ENCODE data around the gene UNC13C.
"Not testable (repeated sequence)": the region's sequence is repeated elsewhere in the genome, so short reads cannot be mapped to it uniquely, and the experiment has no call there.

UNC13C gene

GRCh38 chr15:54410481-54410880 lies 432.2 kb downstream of the UNC13C start:
- TF ChIP-seq CTCF (IDR thresholded peaks at IDR 0.05; ENCODE audit: poor library complexity, severe bottlenecking), result no peak
- no peak overlapping the region for H3K4me3 ChIP-seq (ENCODE audit: severe bottlenecking)
- H3K36me3 ChIP-seq (ENCODE audit: low read depth), result no peaks in the 10 kb centered on the region
- H3K9me3 ChIP-seq (ENCODE audit: severe bottlenecking), result no peaks in the 10 kb centered on the region
- no peak overlapping the region for H3K27ac ChIP-seq (ENCODE audit: poor library complexity, severe bottlenecking)
- no peaks in the 10 kb centered on the region for H3K4me1 ChIP-seq (ENCODE audit: insufficient read depth, poor library complexity, severe bottlenecking)
- ATAC-seq (ENCODE audit: low read depth) (no peak), DNase-seq (ENCODE audit: low spot score) (no peak)
- peaks cover 18% of the 10 kb centered on the region for H3K27me3 ChIP-seq (ENCODE audit: insufficient read depth, poor library complexity, severe bottlenecking)

- H3K27me3 ChIP-seq (ENCODE audit: insufficient read depth, poor library complexity, severe bottlenecking), result peaks cover 4% of the 10 kb centered on the region
- DNase-seq (ENCODE audit: low spot score) (no peak), ATAC-seq (ENCODE audit: low read depth) (no peak)
- no peak overlapping the region for H3K4me3 ChIP-seq (ENCODE audit: severe bottlenecking)
- no peaks in the 10 kb centered on the region for H3K4me1 ChIP-seq (ENCODE audit: insufficient read depth, poor library complexity, severe bottlenecking)
- H3K9me3 ChIP-seq (ENCODE audit: severe bottlenecking), result peaks cover 3% of the 10 kb centered on the region
- TF ChIP-seq CTCF (IDR thresholded peaks at IDR 0.05; ENCODE audit: poor library complexity, severe bottlenecking), result no peak
- no peak overlapping the region for H3K27ac ChIP-seq (ENCODE audit: poor library complexity, severe bottlenecking)
- H3K36me3 ChIP-seq (ENCODE audit: low read depth), result no peaks in the 10 kb centered on the region
Observed at GRCh38 chr15:54424171-54424570, 445.9 kb downstream of the UNC13C start.

- Histone ChIP-seq H3K9me3 (ENCODE audit: severe bottlenecking) (no peaks in the 10 kb centered on the region), H3K27ac (ENCODE audit: poor library complexity, severe bottlenecking) (no peak overlapping the region), H3K27me3 (ENCODE audit: insufficient read depth, poor library complexity, severe bottlenecking) (peaks cover 10% of the 10 kb centered on the region), H3K4me3 (ENCODE audit: severe bottlenecking) (no peak overlapping the region), H3K36me3 (ENCODE audit: low read depth) (no peaks in the 10 kb centered on the region), H3K4me1 (ENCODE audit: insufficient read depth, poor library complexity, severe bottlenecking) (no peaks in the 10 kb centered on the region)
- DNase-seq (ENCODE audit: low spot score) (no peak), ATAC-seq (ENCODE audit: low read depth) (no peak)
- no peak for TF ChIP-seq CTCF (IDR thresholded peaks at IDR 0.05; ENCODE audit: poor library complexity, severe bottlenecking)
Observed at GRCh38 chr15:54428596-54428995, 450.4 kb downstream of the UNC13C start.

- ATAC-seq (ENCODE audit: low read depth); H3K4me1 ChIP-seq (ENCODE audit: insufficient read depth, poor library complexity, severe bottlenecking); H3K36me3 ChIP-seq (ENCODE audit: low read depth); H3K4me3 ChIP-seq (ENCODE audit: severe bottlenecking); DNase-seq (ENCODE audit: low spot score); H3K27me3 ChIP-seq (ENCODE audit: insufficient read depth, poor library complexity, severe bottlenecking); H3K9me3 ChIP-seq (ENCODE audit: severe bottlenecking); H3K27ac ChIP-seq (ENCODE audit: poor library complexity, severe bottlenecking): not testable (repeated sequence)
Observed at GRCh38 chr15:54450288-54450687, 472.0 kb downstream of the UNC13C start.

GRCh38 chr15:54456413-54456812 lies 478.2 kb downstream of the UNC13C start:
- Histone ChIP-seq H3K36me3 (ENCODE audit: low read depth) (no peaks in the 10 kb centered on the region), H3K4me3 (ENCODE audit: severe bottlenecking) (no peak overlapping the region), H3K4me1 (ENCODE audit: insufficient read depth, poor library complexity, severe bottlenecking) (no peaks in the 10 kb centered on the region), H3K9me3 (ENCODE audit: severe bottlenecking) (peaks cover 6% of the 10 kb centered on the region), H3K27me3 (ENCODE audit: insufficient read depth, poor library complexity, severe bottlenecking) (peaks cover 5% of the 10 kb centered on the region), H3K27ac (ENCODE audit: poor library complexity, severe bottlenecking) (no peak overlapping the region)
- ATAC-seq (ENCODE audit: low read depth), result no peak
- no peak for DNase-seq (ENCODE audit: low spot score)
- no peak for TF ChIP-seq CTCF (IDR thresholded peaks at IDR 0.05; ENCODE audit: poor library complexity, severe bottlenecking)
